PC-3 (cell line): ENCODE results near the gene BTD.
"Not testable (repeated sequence)": the region's sequence is repeated elsewhere in the genome, so short reads cannot be mapped to it uniquely, and the experiment has no call there.

Experiments
- CTCF ChIP-seq: fragments of 300-600 bp; sonication (generic); conservative IDR thresholded peaks from 2 replicates; pipeline ENCODE4 v1.5.1; 2017; ENCODE audit warnings: antibody characterized with exemption, low read depth, mild to moderate bottlenecking, low read length
- EZH2 ChIP-seq: fragments of 300-600 bp; sonication (generic); IDR thresholded peaks from one replicate; pipeline ENCODE4 v1.6.1; 2017; ENCODE audit warnings: antibody characterized with exemption, mild to moderate bottlenecking, low read length; ENCODE audit not compliant: unreplicated experiment
- EZH2phosphoT487 ChIP-seq: fragments of 300-600 bp; sonication (generic); IDR thresholded peaks from 2 replicates; pipeline ENCODE4 v1.6.1; 2018; ENCODE audit warnings: mild to moderate bottlenecking, antibody characterized with exemption, low read length, borderline replicate concordance

GRCh38 chr3:15619659-15620464 is 18.3 kb downstream of the BTD start:
- TF ChIP-seq CTCF, EZH2, EZH2phosphoT487: not testable (repeated sequence)
